ENCODE results near the gene TMEM131L. TPM values are rescaled to one million over a fixed set of nuclear protein-coding genes. Genes with fewer than 3 reads are reported as not detected.
A peak's percentile ranks its signal among the peaks of the same experiment; 100 is the strongest.
"Not testable (repeated sequence)": the region's sequence is repeated elsewhere in the genome, so short reads cannot be mapped to it uniquely, and the experiment has no call there.

TMEM131L gene, protein sequence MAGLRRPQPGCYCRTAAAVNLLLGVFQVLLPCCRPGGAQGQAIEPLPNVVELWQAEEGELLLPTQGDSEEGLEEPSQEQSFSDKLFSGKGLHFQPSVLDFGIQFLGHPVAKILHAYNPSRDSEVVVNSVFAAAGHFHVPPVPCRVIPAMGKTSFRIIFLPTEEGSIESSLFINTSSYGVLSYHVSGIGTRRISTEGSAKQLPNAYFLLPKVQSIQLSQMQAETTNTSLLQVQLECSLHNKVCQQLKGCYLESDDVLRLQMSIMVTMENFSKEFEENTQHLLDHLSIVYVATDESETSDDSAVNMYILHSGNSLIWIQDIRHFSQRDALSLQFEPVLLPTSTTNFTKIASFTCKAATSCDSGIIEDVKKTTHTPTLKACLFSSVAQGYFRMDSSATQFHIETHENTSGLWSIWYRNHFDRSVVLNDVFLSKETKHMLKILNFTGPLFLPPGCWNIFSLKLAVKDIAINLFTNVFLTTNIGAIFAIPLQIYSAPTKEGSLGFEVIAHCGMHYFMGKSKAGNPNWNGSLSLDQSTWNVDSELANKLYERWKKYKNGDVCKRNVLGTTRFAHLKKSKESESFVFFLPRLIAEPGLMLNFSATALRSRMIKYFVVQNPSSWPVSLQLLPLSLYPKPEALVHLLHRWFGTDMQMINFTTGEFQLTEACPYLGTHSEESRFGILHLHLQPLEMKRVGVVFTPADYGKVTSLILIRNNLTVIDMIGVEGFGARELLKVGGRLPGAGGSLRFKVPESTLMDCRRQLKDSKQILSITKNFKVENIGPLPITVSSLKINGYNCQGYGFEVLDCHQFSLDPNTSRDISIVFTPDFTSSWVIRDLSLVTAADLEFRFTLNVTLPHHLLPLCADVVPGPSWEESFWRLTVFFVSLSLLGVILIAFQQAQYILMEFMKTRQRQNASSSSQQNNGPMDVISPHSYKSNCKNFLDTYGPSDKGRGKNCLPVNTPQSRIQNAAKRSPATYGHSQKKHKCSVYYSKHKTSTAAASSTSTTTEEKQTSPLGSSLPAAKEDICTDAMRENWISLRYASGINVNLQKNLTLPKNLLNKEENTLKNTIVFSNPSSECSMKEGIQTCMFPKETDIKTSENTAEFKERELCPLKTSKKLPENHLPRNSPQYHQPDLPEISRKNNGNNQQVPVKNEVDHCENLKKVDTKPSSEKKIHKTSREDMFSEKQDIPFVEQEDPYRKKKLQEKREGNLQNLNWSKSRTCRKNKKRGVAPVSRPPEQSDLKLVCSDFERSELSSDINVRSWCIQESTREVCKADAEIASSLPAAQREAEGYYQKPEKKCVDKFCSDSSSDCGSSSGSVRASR (N-terminal part only)
- 10 to 100 TPM; 51.8 to 57.2 TPM for total RNA-seq

DNA sequence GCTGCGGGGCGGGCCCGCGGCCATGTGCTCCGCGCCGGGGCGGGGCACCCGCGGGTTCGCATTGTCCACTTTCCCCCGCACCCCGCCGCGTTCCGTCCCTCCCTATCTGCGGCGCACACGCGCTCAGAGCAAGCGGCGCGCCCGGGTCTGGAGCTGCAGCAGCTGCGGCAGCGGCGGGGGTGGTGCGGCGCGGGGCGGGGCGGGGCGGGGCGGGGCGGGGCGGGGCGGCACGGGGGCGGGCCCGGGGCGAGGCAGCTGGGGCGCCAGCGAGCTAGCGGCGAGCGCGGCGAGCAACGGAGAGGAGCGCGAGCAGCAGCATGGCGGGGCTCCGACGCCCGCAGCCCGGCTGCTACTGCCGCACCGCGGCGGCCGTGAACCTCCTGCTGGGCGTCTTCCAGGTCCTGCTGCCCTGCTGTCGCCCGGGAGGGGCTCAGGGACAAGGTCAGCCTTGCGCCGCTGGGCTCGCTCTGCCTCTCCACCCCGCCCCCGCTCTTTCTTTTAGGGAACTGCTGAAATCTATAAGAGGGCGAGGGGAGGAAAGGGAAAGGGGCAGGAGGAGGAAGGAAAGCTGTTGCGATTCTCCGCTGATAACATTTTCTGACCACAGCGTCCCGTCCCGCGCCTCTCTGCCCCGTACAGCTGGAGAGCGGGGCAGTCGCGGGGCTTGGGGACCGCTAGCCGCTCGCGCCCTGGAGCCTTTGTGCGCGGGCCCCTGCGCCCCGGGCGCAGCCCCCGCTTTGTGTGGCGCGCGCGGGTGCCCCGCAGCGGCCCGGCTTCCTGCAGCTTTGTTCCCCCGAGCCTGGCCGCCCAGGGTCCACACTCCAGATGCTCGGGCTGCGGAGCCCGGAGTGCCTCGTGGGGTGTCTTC, at the start of gene TMEM131L:
Gene TMEM131L (plus strand): TSS at position 280 of the 868 bp plus-strand sequence. CDS start 38 bp downstream, at position 318.
- H3K36me3 Mint-ChIP-seq: peaks cover 21% of the 10 kb centered on the region
- peak within 1 kb of the TSS; percentile 96 for H3K4me3 Mint-ChIP-seq
- H3K4me1 Mint-ChIP-seq: peaks cover 38% of the 10 kb centered on the region
- no peaks in the 10 kb centered on the region for H3K9me3 Mint-ChIP-seq
- no peaks in the 10 kb centered on the region for H3K27me3 Mint-ChIP-seq
- H3K27ac Mint-ChIP-seq: peak within 1 kb of the TSS; percentile 96
- POLR2A ChIA-PET: interaction anchor here (0.5 to 5.7 kb wide), 31 partner anchors 11 to 185 kb away, joined by 3 to 72 read pairs (median 8); partner anchors contain the start of gene MND1
- DNase-seq (peak; percentile 81), ATAC-seq (ENCODE audit: low read depth) (peak; percentile 73)

DNA sequence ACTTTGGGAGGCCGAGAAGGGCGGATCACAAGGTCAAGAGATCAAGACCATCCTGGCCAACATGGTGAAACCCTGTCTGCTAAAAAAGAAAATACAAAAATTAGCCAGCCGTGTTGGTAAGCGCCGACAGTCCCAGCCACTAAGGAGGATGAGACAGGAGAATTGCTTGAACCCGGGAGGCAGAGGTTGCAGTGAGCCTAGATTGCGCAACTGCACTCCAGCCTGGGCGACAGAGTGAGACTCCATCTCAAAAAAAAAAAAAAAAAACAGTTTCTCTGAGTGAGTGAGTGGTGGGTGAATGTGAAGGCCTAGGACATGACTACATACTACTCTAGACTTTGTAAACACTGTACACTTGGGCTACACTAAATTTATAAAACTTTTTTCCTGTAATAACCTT, 49.7 kb upstream of the TMEM131L start:
- not testable (repeated sequence) for ATAC-seq (ENCODE audit: low read depth)

DNA sequence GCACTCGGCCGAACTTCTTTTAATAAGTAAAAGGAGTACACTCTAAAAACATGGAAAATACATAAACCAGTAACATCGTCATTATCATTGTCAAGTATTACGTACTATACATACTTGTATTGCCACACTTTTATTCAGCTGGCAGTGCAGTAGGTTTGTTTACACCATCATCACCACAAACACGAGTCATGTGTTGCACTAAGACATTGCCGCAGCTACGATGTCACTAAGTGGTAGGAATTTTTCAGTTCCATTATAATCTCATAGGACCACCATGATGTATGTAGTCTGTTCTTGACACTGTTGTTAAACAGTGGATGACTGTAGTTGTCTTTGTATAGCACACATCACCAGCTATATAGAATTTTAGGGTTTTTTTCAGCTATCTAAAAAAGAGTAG, 48.0 kb upstream of the TMEM131L start:
- no peak for DNase-seq
- Mint-ChIP-seq H3K4me3 (no peak overlapping the region), H3K27ac (no peak overlapping the region), H3K9me3 (no peaks in the 10 kb centered on the region), H3K27me3 (no peaks in the 10 kb centered on the region), H3K4me1 (peaks cover 36% of the 10 kb centered on the region), H3K36me3 (peaks cover 15% of the 10 kb centered on the region)
- POLR2A ChIA-PET: interaction anchor here (0.6 kb wide), 1 partner anchor 160 kb away, joined by 5 read pairs; no protein-coding TSS in a partner anchor
- ATAC-seq (ENCODE audit: low read depth): no peak

More for the DNA sequence above, 49.7 kb upstream of the TMEM131L start:
- peaks cover 28% of the 10 kb centered on the region for H3K36me3 Mint-ChIP-seq
- DNase-seq, H3K4me3 Mint-ChIP-seq, H3K9me3 Mint-ChIP-seq, H3K27ac Mint-ChIP-seq, H3K27me3 Mint-ChIP-seq, POLR2A ChIA-PET: not testable (repeated sequence)
- peaks cover 30% of the 10 kb centered on the region for H3K4me1 Mint-ChIP-seq

DNA sequence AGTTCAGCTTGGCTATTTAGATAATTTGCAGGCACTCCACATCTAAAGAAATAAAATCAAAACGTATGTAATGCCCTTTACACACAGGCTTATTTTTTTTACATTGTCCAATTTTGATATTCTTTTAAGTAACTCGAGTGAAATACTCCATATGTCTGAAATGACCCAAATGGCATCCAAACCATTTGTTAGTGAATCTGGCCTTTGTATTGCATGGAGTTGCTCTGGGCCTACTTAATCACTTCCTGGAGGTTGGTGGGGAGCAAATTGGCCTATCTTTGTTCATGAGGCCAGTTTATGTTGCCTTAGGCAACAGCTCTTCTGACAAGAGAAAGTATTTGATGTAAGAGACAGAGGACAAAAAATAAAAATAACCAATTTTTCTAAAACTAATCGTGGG, 47.6 kb upstream of the TMEM131L start:
- no peak overlapping the region for H3K4me3 Mint-ChIP-seq
- ATAC-seq (ENCODE audit: low read depth): no peak

DNA sequence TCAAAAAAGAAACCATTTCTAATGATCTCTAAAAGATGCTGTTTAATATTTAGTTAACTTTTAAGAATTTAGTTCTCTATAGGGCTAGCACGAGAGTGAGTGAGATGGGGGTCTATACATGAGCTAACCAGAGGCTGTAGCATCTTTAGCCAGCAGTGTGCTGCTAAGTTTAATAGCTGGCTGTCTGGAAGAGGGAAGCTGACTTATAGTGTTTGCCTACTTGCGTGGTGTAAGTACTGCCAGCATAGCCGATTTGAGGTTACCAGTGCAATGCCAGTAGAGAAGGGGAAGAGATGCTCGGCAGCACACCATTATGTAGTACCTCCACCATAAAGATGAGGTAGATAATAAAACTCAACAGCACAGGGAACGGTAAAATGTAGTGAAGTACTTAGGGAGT, 47.1 kb upstream of the TMEM131L start:
- no peaks in the 10 kb centered on the region for H3K27me3 Mint-ChIP-seq
- POLR2A ChIA-PET: no interaction called here
- ATAC-seq (ENCODE audit: low read depth) (no peak), DNase-seq (no peak)
- H3K4me3 Mint-ChIP-seq: no peak overlapping the region
- peaks cover 11% of the 10 kb centered on the region for H3K36me3 Mint-ChIP-seq
- H3K9me3 Mint-ChIP-seq: no peaks in the 10 kb centered on the region
- H3K4me1 Mint-ChIP-seq: peaks cover 33% of the 10 kb centered on the region
- H3K27ac Mint-ChIP-seq: peak overlapping the region; percentile 67

More for the DNA sequence above, 47.6 kb upstream of the TMEM131L start:
- H3K36me3 Mint-ChIP-seq: peaks cover 15% of the 10 kb centered on the region
- H3K27ac Mint-ChIP-seq: peak overlapping the region; percentile 24
- DNase-seq: no peak
- POLR2A ChIA-PET: no interaction called here
- H3K4me1 Mint-ChIP-seq: peaks cover 36% of the 10 kb centered on the region
- no peaks in the 10 kb centered on the region for H3K9me3 Mint-ChIP-seq
- H3K27me3 Mint-ChIP-seq: no peaks in the 10 kb centered on the region

DNA sequence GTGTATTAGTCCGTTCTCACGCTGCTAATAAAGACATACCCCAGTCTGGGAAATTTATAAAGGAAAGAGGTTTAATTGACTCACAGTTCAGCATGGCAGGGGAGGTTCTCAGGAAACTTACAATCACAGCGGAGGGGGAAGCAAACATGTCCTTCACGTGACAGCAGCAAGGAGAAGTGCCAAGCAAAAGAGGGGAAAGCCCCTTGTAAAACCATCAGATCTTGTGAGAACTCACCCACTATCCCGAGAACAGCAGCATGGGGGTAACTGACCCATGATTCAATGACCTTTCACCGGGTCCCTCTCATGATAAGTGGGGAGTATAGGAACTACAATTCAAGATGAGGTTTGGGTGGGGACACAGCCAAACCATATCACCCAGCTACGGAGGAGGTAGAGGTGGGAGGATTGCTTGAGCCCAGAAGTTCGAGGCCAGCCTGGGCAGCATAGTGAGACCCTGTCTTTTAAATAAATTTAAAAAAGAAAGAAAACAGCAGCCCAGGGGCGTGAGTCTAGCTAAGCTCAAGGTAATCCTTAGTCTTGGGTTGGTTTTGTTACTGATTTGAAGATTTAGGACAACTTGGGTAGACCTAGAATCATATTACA, 46.4 kb upstream of the TMEM131L start:
- H3K9me3 Mint-ChIP-seq: no peaks in the 10 kb centered on the region
- peaks cover 11% of the 10 kb centered on the region for H3K36me3 Mint-ChIP-seq
- POLR2A ChIA-PET: no interaction called here

DNA sequence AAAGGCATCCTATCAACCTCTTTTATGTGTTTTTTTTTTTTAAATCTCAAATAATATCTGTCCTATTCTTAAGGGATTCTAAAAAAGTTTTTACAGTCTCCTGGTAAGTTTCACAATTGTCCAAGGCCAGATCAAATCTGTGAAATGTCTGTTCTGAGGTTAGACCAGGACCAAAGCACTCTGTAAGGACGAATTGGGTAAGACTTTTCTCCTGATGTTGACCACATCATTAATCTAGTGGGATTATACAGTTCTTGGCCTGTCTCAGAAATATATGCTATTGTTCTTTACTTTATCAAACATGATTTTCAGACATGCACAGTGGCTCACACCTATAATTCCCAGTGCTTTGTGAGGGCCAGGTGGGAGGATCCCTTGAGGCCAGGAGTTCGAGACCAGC, 45.8 kb upstream of the TMEM131L start:
- POLR2A ChIA-PET: no interaction called here
- Mint-ChIP-seq H3K27me3 (no peaks in the 10 kb centered on the region), H3K4me1 (peaks cover 37% of the 10 kb centered on the region), H3K4me3 (no peak overlapping the region), H3K27ac (peak overlapping the region; percentile 61), H3K9me3 (no peaks in the 10 kb centered on the region), H3K36me3 (peaks cover 11% of the 10 kb centered on the region)
- no peak for DNase-seq
- ATAC-seq (ENCODE audit: low read depth): no peak

More for the DNA sequence above, 46.4 kb upstream of the TMEM131L start:
- Mint-ChIP-seq H3K4me1 (peaks cover 37% of the 10 kb centered on the region), H3K27ac (peak overlapping the region; percentile 36), H3K27me3 (no peaks in the 10 kb centered on the region), H3K4me3 (no peak overlapping the region)
- ATAC-seq (ENCODE audit: low read depth) (no peak), DNase-seq (no peak)

DNA sequence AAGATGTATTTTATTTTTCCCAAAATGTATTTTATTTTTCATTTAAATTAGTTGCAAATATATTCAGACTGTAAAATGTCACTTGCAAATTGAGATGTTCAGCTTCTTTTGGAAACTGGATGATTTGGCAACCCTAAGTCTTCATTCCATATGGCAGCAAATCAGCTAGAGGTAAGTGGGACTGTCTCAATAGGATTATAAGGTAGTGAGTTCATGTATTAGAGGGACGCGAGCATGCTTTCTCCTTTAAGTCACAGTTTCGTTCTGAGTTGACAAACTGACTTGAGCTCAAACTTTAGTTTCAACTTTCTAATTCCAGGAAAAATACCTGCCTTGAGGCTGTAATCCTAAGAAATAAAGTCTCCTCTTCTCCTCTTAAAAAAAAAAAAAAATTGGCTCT, 44.2 kb upstream of the TMEM131L start:
- Mint-ChIP-seq H3K27ac (peak overlapping the region; percentile 61), H3K36me3 (peaks cover 6% of the 10 kb centered on the region), H3K27me3 (no peaks in the 10 kb centered on the region), H3K4me3 (peak overlapping the region; percentile 56), H3K4me1 (peaks cover 48% of the 10 kb centered on the region), H3K9me3 (no peaks in the 10 kb centered on the region)
- no peak for DNase-seq
- peak; percentile 58 for ATAC-seq (ENCODE audit: low read depth)
- POLR2A ChIA-PET: interaction anchor here (0.6 to 1.1 kb wide), 6 partner anchors 11 to 286 kb away, joined by 3 to 10 read pairs (median 5); partner anchors contain the start of gene MND1

DNA sequence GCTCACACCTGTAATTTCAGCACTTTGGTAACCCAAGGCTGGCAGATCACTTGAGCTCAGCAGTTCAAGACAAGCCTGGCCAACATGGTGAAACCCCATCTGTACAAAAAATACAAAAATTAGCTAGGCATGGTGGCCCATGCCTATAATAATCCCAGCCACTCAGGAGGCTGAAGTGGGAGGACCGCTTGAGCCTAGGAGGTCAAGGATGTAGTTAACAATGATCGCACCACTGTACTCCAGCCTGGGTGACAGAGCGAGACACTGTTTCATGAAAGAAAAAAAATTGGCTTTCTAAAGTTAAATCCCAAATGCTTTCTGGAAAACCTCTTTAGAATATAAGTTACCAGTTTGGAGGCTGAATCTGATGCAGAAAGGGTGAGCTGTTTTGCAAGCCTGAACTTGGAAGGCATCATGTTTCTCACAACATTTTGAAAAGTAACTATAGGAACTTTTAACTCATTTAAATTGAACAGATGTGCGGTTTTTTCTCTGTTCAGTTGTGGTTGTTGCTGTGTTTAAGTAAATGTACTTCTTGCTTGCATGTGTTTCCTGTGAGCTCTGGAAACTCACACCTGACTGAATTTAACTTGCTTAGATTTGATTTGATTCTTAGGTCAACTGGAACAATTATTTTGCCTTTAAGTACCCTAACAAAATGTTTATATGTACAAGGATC, 39.8 kb upstream of the TMEM131L start:
- ATAC-seq (ENCODE audit: low read depth) (peak; percentile 72), DNase-seq (no peak)
- Mint-ChIP-seq H3K4me3 (peak overlapping the region; percentile 82), H3K27me3 (no peaks in the 10 kb centered on the region), H3K4me1 (peaks cover 52% of the 10 kb centered on the region), H3K36me3 (peaks cover 9% of the 10 kb centered on the region), H3K27ac (peak overlapping the region; percentile 95), H3K9me3 (no peaks in the 10 kb centered on the region)
- POLR2A ChIA-PET: interaction anchor here (0.5 to 4.6 kb wide), 7 partner anchors 11 to 148 kb away, joined by 3 to 50 read pairs (median 4); partner anchors contain the start of gene TMEM131L

DNA sequence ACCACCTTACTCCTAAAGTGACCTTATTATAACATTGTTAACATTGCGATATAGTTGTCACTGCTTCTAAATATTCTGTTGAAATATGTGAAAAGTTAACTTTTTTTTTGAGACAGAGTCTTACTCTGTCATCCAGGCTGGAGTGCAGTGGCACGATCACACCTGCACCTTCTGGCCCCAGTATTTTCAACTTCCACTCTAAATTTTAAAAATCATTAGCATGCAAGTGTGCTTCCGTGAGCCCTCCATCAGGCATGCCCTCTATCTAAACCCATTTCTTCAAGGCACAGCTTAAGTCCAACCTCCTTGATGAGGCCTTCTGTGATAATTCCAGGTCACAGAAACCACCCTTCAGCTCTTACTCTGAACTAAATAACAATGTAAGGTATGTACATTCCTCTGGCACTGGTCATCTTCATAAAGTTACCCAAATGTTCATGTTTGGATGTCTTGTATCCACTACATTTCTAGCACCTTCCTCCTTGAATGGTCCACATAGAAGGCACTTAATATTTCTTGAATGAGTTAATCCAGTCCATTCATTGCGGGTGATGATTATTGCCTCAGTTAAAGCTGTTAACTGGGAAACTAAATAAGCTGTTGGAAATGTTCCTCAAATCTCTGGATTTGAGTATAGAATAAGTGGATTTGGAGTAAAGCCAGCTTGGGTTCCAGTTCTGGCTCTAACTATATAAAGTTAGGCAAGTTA, 38.6 kb upstream of the TMEM131L start:
- Mint-ChIP-seq H3K4me1 (peaks cover 51% of the 10 kb centered on the region), H3K27me3 (no peaks in the 10 kb centered on the region), H3K9me3 (no peaks in the 10 kb centered on the region), H3K4me3 (no peak overlapping the region), H3K36me3 (peaks cover 9% of the 10 kb centered on the region), H3K27ac (peak overlapping the region; percentile 95)
- POLR2A ChIA-PET: interaction anchor here (1.0 to 4.6 kb wide), 4 partner anchors 10 to 79 kb away, joined by 3 to 50 read pairs (median 4); partner anchors contain the start of gene TMEM131L
- no peak for ATAC-seq (ENCODE audit: low read depth)
- DNase-seq: no peak
